ENCODE measurements around the gene UBA6.

GRCh38 chr4:67723341-67723740, 22.4 kb upstream of the UBA6 start:
- TF ChIP-seq CTCF (IDR thresholded peaks at IDR 0.05; ENCODE audit: borderline replicate concordance, extremely low read depth, low read length, poor library complexity, severe bottlenecking) = no peak
- TF ChIP-seq EZH2 (IDR thresholded peaks at IDR 0.05; ENCODE audit: borderline replicate concordance, low read depth, low read length, severe bottlenecking) = no peak
